Measurements from ENCODE around the gene SRR.

DNA sequence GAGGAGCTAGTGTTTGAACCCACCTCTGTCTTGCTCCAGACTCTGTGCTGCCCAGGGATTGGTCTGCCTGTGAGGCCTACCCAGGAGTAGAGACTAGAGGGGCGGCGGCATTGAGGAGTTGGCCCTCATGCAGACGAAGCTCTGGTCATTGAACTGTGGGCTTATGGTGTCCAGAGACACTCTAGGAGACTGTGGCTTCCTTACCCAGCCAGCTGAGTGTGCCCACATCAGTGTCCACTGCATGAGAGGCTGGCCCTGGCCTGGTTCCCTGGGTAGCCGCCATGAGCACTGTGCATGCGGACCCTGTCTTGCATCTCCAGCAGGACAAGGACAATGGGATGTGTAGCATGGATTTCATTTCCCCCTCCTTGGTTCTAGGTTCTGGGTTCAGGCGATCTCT is 47.5 kb downstream of the SRR start:
- TF ChIP-seq, protein P1, sequence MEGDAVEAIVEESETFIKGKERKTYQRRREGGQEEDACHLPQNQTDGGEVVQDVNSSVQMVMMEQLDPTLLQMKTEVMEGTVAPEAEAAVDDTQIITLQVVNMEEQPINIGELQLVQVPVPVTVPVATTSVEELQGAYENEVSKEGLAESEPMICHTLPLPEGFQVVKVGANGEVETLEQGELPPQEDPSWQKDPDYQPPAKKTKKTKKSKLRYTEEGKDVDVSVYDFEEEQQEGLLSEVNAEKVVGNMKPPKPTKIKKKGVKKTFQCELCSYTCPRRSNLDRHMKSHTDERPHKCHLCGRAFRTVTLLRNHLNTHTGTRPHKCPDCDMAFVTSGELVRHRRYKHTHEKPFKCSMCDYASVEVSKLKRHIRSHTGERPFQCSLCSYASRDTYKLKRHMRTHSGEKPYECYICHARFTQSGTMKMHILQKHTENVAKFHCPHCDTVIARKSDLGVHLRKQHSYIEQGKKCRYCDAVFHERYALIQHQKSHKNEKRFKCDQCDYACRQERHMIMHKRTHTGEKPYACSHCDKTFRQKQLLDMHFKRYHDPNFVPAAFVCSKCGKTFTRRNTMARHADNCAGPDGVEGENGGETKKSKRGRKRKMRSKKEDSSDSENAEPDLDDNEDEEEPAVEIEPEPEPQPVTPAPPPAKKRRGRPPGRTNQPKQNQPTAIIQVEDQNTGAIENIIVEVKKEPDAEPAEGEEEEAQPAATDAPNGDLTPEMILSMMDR (IDR thresholded peaks at IDR 0.05): no peak
- no peak for TF ChIP-seq POLR2A (IDR thresholded peaks at IDR 0.05)
